A673 (cell line): Measurements from ENCODE around the gene ZNF81.
"Not testable (repeated sequence)": the region's sequence is repeated elsewhere in the genome, so short reads cannot be mapped to it uniquely, and the experiment has no call there.

ENCODE experiments used
- EZH2 ChIP-seq: fragments of 200-600 bp; sonication (generic); IDR thresholded peaks from 2 replicates; pipeline ENCODE4 v1.6.1; 2017; ENCODE audit warnings: borderline replicate concordance, low read depth, mild to moderate bottlenecking, mixed read lengths, antibody characterized with exemption, low read length; ENCODE audit not compliant: poor library complexity, severe bottlenecking
- TF ChIP-seq, protein P1 (sequence below): fragments of 300-800, 200-600 bp; sonication (generic); conservative IDR thresholded peaks from 2 replicates; pipeline ENCODE4 v1.5.1; 2017; ENCODE audit warnings: low read depth, mild to moderate bottlenecking, antibody characterized with exemption, low read length, moderate library complexity, mixed read lengths

DNA sequence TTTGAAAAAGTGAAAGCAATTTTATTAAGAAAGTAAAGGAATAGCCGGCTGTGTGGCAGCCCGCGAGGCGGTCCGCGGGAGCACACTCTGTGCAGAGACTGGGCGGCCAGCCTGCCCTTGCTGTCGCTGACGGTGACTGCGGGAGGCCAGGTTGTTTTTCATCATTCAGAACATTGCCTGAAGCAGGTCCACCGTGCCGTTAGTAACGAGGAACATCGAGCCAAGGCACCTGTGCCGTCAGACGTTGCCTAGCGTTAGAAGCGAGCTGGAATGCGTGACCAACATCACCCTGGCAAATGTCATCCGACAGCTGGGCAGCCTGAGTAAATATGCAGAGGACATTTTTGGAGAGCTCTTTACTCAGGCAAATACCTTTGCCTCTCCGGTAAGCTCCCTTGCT lies 33.6 kb upstream of the ZNF81 start:
- TF ChIP-seq, protein P1, sequence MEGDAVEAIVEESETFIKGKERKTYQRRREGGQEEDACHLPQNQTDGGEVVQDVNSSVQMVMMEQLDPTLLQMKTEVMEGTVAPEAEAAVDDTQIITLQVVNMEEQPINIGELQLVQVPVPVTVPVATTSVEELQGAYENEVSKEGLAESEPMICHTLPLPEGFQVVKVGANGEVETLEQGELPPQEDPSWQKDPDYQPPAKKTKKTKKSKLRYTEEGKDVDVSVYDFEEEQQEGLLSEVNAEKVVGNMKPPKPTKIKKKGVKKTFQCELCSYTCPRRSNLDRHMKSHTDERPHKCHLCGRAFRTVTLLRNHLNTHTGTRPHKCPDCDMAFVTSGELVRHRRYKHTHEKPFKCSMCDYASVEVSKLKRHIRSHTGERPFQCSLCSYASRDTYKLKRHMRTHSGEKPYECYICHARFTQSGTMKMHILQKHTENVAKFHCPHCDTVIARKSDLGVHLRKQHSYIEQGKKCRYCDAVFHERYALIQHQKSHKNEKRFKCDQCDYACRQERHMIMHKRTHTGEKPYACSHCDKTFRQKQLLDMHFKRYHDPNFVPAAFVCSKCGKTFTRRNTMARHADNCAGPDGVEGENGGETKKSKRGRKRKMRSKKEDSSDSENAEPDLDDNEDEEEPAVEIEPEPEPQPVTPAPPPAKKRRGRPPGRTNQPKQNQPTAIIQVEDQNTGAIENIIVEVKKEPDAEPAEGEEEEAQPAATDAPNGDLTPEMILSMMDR = not testable (repeated sequence)
- not testable (repeated sequence) for TF ChIP-seq EZH2
